C4-2B (cell line): ENCODE results near the gene GRIK2.

Source experiments
- H3K27ac ChIP-seq: fragments of 450-650 bp; 2 replicates; pipeline ENCODE4 v1.5.1; 2017
- CTCF ChIP-seq: fragments of 450-650 bp; conservative IDR thresholded peaks from 2 replicates; pipeline ENCODE4 v1.5.1; 2017; ENCODE audit warnings: mild to moderate bottlenecking
- ZFX ChIP-seq: fragments of 450-650 bp; IDR thresholded peaks from 2 replicates; pipeline ENCODE4 v1.6.1; 2017

Gene GRIK2

DNA sequence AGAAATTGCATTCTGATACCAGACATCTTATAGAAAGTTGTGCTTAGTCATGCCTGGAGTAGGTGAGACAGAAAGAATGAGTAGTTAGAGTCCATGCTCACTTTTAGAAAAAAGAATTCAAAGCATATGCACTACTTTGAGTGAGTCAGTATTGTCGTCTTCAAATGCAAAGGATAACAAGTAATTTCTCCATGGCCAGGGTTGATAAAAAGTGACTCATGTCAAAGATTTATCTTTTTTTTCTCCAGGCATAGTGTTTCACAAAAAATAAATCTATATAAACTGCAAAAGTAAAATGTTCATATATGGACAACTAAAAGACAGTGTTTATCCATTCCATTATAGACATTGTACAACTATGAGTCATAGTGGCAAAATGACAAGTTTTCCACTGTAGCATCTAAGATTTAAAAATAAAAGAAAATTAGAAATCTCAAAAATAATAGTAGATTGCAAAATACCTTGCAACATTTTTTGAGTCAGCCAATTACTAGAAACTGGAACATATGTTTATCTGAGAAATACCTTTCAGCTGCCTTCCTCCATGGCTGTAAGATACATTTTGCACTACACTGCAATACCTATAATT, 329.6 kb downstream of the GRIK2 start:
- TF ChIP-seq CTCF = no peak
- TF ChIP-seq ZFX = no peak
- H3K27ac ChIP-seq = no peak overlapping the region

GRCh38 chr6:101728388-101728787, 334.9 kb downstream of the GRIK2 start:
- TF ChIP-seq CTCF (no peak), ZFX (no peak)
- no peak overlapping the region for H3K27ac ChIP-seq

DNA sequence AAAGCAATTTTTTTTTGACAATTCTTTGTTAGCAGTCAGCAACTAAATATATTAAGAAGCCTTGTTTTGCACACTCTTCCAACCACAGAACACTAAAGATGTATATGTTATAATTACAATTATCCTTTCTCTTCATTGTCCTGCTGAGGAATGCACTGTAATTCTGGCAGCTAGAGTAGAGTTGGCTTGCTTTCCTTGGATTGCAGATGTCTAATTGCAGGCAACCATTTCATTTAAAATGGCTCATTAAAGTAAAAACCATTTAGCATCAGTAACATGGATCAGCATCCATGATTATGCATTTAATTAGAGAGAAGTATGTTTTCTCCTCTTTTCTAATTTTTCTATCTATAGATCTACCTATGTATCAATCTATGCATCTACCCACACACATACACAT, 335.4 kb downstream of the GRIK2 start:
- no peak for TF ChIP-seq ZFX
- TF ChIP-seq CTCF = no peak
- no peak overlapping the region for H3K27ac ChIP-seq

GRCh38 chr6:101730954-101731353, 337.4 kb downstream of the GRIK2 start:
- TF ChIP-seq CTCF (no peak), ZFX (no peak)
- no peak overlapping the region for H3K27ac ChIP-seq

DNA sequence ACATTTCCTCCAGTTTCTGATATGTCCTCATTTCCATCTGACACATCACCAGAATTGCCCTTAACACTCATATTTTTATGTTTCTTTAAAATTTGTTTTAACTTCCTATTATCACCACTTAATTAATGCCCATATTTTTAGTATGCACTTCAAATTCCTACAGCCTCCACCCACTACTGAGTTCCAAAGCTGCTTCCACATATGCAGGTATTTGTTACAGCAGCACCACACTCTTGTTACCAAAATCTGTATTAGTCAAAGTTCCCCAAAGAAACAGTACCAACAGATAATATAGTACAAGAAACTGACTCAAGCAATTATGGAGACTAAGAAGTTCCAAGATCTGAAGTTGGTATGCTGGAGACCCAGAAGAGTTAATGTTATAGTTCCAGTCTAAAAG, 340.4 kb downstream of the GRIK2 start:
- H3K27ac ChIP-seq = no peak overlapping the region
- TF ChIP-seq ZFX = no peak
- TF ChIP-seq CTCF = no peak

- TF ChIP-seq ZFX (no peak), CTCF (no peak)
- no peak overlapping the region for H3K27ac ChIP-seq
Measured at GRCh38 chr6:101738481-101738880, 345.0 kb downstream of the GRIK2 start.

- no peak overlapping the region for H3K27ac ChIP-seq
- no peak for TF ChIP-seq CTCF
- TF ChIP-seq ZFX = no peak
Measured at GRCh38 chr6:101740631-101741030, 347.1 kb downstream of the GRIK2 start.
